GM23338 (cell line): ENCODE measurements around the gene KIF1C. TPM values are rescaled to one million over a fixed set of nuclear protein-coding genes. Genes with fewer than 3 reads are reported as not detected.
A peak's percentile ranks its signal among the peaks of the same experiment; 100 is the strongest.

Source experiments
- ATAC-seq: fragments of 200-7000 bp; cut with Tn5 transposase; 3 replicates; pipeline ENCODE4 v1.9.1; 2020
- DNase-seq: peaks from one replicate; pipeline ENCODE4 v3.0.0-alpha.2; 2015; ENCODE audit warnings: low spot score
- H2AFZ ChIP-seq: fragments of 200-600 bp; sonication (generic); 2 replicates; pipeline ENCODE4 v1.8.0; 2016; ENCODE audit warnings: antibody characterized with exemption, mild to moderate bottlenecking, moderate library complexity
- H3F3A ChIP-seq: fragments of 200-600 bp; sonication (generic); replicated peaks from 2 replicates; pipeline ENCODE4 v1.8.0; 2017; ENCODE audit warnings: antibody characterized with exemption, mixed run types, low read depth
- H3K27ac ChIP-seq: fragments of 200-600 bp; sonication (generic); 2 replicates; pipeline ENCODE4 v1.6.1; 2016; ENCODE audit warnings: low read depth
- H3K27me3 ChIP-seq: fragments of 200-600 bp; sonication (generic); 2 replicates; pipeline ENCODE4 v1.8.0; 2016; ENCODE audit warnings: mild to moderate bottlenecking, mixed run types, moderate library complexity; ENCODE audit not compliant: insufficient read depth
- H3K36me3 ChIP-seq: fragments of 200-600 bp; sonication (generic); 2 replicates; pipeline ENCODE4 v1.8.0; 2016; ENCODE audit warnings: mild to moderate bottlenecking; ENCODE audit not compliant: insufficient read depth
- H3K4me1 ChIP-seq: fragments of 200-600 bp; sonication (generic); 2 replicates; pipeline ENCODE4 v1.8.0; 2016; ENCODE audit warnings: mild to moderate bottlenecking, moderate library complexity; ENCODE audit not compliant: insufficient read depth
- H3K4me2 ChIP-seq: fragments of 200-600 bp; sonication (generic); 2 replicates; pipeline ENCODE4 v1.7.1; 2017; ENCODE audit warnings: mixed run types
- H3K4me3 ChIP-seq: fragments of 200-600 bp; sonication (generic); 2 replicates; pipeline ENCODE4 v1.6.1; 2016; ENCODE audit warnings: mixed run types
- H3K79me2 ChIP-seq: fragments of 200-600 bp; sonication (generic); replicated peaks from 2 replicates; pipeline ENCODE4 v1.8.0; 2017; ENCODE audit warnings: mild to moderate bottlenecking; ENCODE audit not compliant: insufficient read depth
- H3K9me2 ChIP-seq: fragments of 200-600 bp; sonication (generic); 2 replicates; pipeline ENCODE4 v1.8.0; 2017; ENCODE audit not compliant: insufficient read depth
- H4K20me1 ChIP-seq: fragments of 200-600 bp; sonication (generic); replicated peaks from 2 replicates; pipeline ENCODE4 v1.8.0; 2017; ENCODE audit warnings: mild to moderate bottlenecking; ENCODE audit not compliant: insufficient read depth
- H3K27ac Mint-ChIP-seq: 2 replicates; pipeline ENCODE4 v1.8.0; 2020; ENCODE audit warnings: inconsistent platforms, mild to moderate bottlenecking, moderate library complexity, mixed read lengths
- H3K27me3 Mint-ChIP-seq: 3 replicates; pipeline ENCODE4 v1.8.0; 2022; ENCODE audit warnings: low read depth, mild to moderate bottlenecking, moderate library complexity, mixed read lengths, inconsistent platforms; ENCODE audit not compliant: insufficient read depth, poor library complexity
- H3K36me3 Mint-ChIP-seq: 3 replicates; pipeline ENCODE4 v1.8.0; 2021; ENCODE audit warnings: low read depth, mild to moderate bottlenecking, inconsistent platforms, moderate library complexity, mixed read lengths
- H3K4me1 Mint-ChIP-seq: 3 replicates; pipeline ENCODE4 v1.8.0; 2020; ENCODE audit warnings: mild to moderate bottlenecking, inconsistent platforms, mixed read lengths
- H3K4me3 Mint-ChIP-seq: 3 replicates; pipeline ENCODE4 v1.8.0; 2021; ENCODE audit warnings: moderate library complexity, mild to moderate bottlenecking, inconsistent platforms, mixed read lengths
- H3K9me3 Mint-ChIP-seq: 3 replicates; pipeline ENCODE4 v1.8.0; 2020; ENCODE audit warnings: moderate library complexity, mild to moderate bottlenecking, inconsistent platforms, mixed read lengths
- CTCF ChIP-seq, 2 experiments: fragments of 200-600 bp in 1 of 2; sonication (generic) in 1 of 2; conservative IDR thresholded peaks; 2 replicates each; pipeline versions ENCODE4 v1.5.1 to v1.6.1; 2016 to 2017; ENCODE audit warnings: antibody characterized with exemption in 2 of 2, low read depth in 2 of 2, mild to moderate bottlenecking in 2 of 2, moderate library complexity in 1 of 2
- ETS1 ChIP-seq: IDR thresholded peaks from 2 replicates; pipeline ENCODE4 v1.6.1; 2016; ENCODE audit warnings: antibody characterized with exemption
- EZH2phosphoT487 ChIP-seq: fragments of 200-600 bp; sonication (generic); IDR thresholded peaks from one replicate; pipeline ENCODE4 v1.8.1; 2018; ENCODE audit warnings: antibody characterized with exemption; ENCODE audit not compliant: unreplicated experiment
- JUNB ChIP-seq: IDR thresholded peaks from one replicate; pipeline ENCODE4 v1.6.1; 2016; ENCODE audit warnings: antibody characterized with exemption; ENCODE audit not compliant: unreplicated experiment
- REST ChIP-seq: IDR thresholded peaks from one replicate; pipeline ENCODE4 v1.6.1; 2018; ENCODE audit warnings: antibody characterized with exemption; ENCODE audit not compliant: unreplicated experiment
- STAT1 ChIP-seq: IDR thresholded peaks from one replicate; pipeline ENCODE4 v1.6.1; 2016; ENCODE audit warnings: antibody characterized with exemption; ENCODE audit not compliant: unreplicated experiment
- ZNF331 ChIP-seq: fragments of 250-450 bp; sonication (Bioruptor Pico); IDR thresholded peaks from 2 replicates; pipeline ENCODE4 v1.5.0; 2020; ENCODE audit warnings: low read depth, mild to moderate bottlenecking, moderate library complexity
- ZNF462 ChIP-seq: fragments of 250-450 bp; sonication (Bioruptor Pico); IDR thresholded peaks from 2 replicates; pipeline ENCODE4 v1.5.0; 2020; ENCODE audit warnings: mild to moderate bottlenecking, moderate library complexity
- polyA plus RNA-seq: library from polyadenylated mRNA; unstranded; fragments of >200 nt; fragmentation: Nextera tagmentation; extraction: Ambion mirVana; gene quantifications from 2 replicates; pipeline ENCODE4 v1.2.1, GENCODE V29; 2016
- total RNA-seq: library from RNA; depleted of rRNA; stranded (reverse); fragments of >200 nt; shearing (Covaris generic); gene quantifications from 2 replicates; pipeline ENCODE4 v1.2.3, GENCODE V29; 2014

The KIF1C gene
- total and polyA plus RNA-seq, 2 experiments from 2014 or later = 13.5 to 61.4 TPM

- TF ChIP-seq REST (no peak), EZH2phosphoT487 (no peak), STAT1 (no peak)
These were observed 28.7 kb upstream of the KIF1C start (continued) for GRCh38 chr17:4969047-4969550.

GRCh38 chr17:4969551-4970173, 28.1 kb upstream of the KIF1C start:
- peak overlapping the region; percentile 99 for H3K4me2 ChIP-seq
- H3K27me3 Mint-ChIP-seq = peaks cover 33% of the 10 kb centered on the region
- no peak overlapping the region for H3K4me3 Mint-ChIP-seq
- H4K20me1 ChIP-seq = 0 out of 2 replicates have a peak, but pooled peaks cover 9% of the 10 kb centered on the region
- no peaks in the 10 kb centered on the region; the same call in 1 of the 2 replicates for H3K36me3 ChIP-seq
- H3K4me1 Mint-ChIP-seq = peaks cover 35% of the 10 kb centered on the region
- peaks cover 16% of the 10 kb centered on the region for H3K9me3 Mint-ChIP-seq
- no peak overlapping the region for H3K27ac Mint-ChIP-seq
- H3K4me1 ChIP-seq = peaks cover 26% of the 10 kb centered on the region
- 0 out of 2 replicates have a peak overlapping the region, but pooled peaks have one; percentile 97 for H3K27ac ChIP-seq
- DNase-seq (no peak), ATAC-seq (no peak)
- peak overlapping the region; percentile 59 for H3K4me3 ChIP-seq
- peaks cover 60% of the 10 kb centered on the region for H3K36me3 Mint-ChIP-seq
- peaks cover 19% of the 10 kb centered on the region; the same call in 1 of the 2 replicates for H3F3A ChIP-seq
- H3K79me2 ChIP-seq = peaks cover 32% of the 10 kb centered on the region
- no peak for TF ChIP-seq ZNF462
- TF ChIP-seq ZNF331 (CRISPR knock-in tag) = no peak
- TF ChIP-seq STAT1 = no peak
- TF ChIP-seq CTCF (conservative IDR thresholded peaks at IDR 0.05; ENCODE audit: low read depth in 2 of 2) = no peak
- TF ChIP-seq EZH2phosphoT487 = no peak
- no peak for TF ChIP-seq JUNB
- TF ChIP-seq ETS1 = no peak
- H2AFZ ChIP-seq = no peak overlapping the region
- H3K27me3 ChIP-seq = peaks cover 18% of the 10 kb centered on the region
- H3K9me2 ChIP-seq = no peaks in the 10 kb centered on the region
